Keratinocyte (primary cell): ENCODE data around the gene IARS1.

Experiments used
- CTCF ChIP-seq, 3 experiments: IDR thresholded peaks in 1 of 3; conservative IDR thresholded peaks in 1 of 3; optimal IDR thresholded peaks in 1 of 3; 2 replicates in 2 of 3; 3 replicates in 1 of 3; pipeline versions ENCODE3 to v1.5.1; 2011; ENCODE audit warnings: low read length in 3 of 3, mild to moderate bottlenecking in 3 of 3, moderate library complexity in 2 of 3, control low read depth in 1 of 3, inconsistent platforms in 1 of 3; ENCODE audit not compliant: insufficient read depth in 2 of 3; ENCODE audit errors: extremely low read depth in 1 of 3
- EZH2 ChIP-seq: IDR thresholded peaks from one replicate; pipeline ENCODE4 v1.6.1; 2012; ENCODE audit warnings: inconsistent platforms, mild to moderate bottlenecking, low read length, moderate library complexity

DNA sequence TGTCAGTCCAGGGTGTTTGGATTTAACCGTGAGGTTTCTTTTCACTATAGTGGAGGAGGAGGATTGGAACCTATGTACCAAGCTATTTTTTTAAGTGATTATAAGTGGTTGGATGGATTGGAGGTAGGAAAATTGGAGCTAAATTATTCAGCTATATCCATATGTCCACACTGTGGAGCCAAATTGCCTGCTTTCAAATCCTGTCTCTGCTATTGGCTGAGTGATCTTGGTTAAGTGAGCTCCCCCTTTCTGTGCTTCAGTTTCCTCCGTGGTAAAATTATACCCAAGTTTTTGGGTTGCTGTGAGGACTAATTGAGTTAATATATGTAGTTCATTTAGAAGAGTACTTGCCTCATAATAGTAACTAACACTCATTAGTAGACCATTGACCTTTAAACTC lies 34.7 kb upstream of the IARS1 start:
- TF ChIP-seq CTCF (optimal IDR thresholded peaks at IDR 0.05 in 1 of 3, IDR thresholded peaks at IDR 0.05 in 1 of 3, conservative IDR thresholded peaks at IDR 0.05 in 1 of 3; ENCODE audit: extremely low read depth in 1 of 3, insufficient read depth in 2 of 3, low read length in 3 of 3) (peak; percentile 14 to 49 (median 19)), EZH2 (no peak)
